NCI-H748 (cell line): ENCODE results near the gene PRDM16.

Experiments
- DNase-seq: peaks from one replicate; lab custom pipeline; 2025; ENCODE audit not compliant: unreplicated experiment; lab: John Stamatoyannopoulos, UW

PRDM16 gene

GRCh38 chr1:3032371-3033039 lies 36.5 kb upstream of the PRDM16 start:
- DNase-seq, result no peak

GRCh38 chr1:3033040-3033789 lies 35.8 kb upstream of the PRDM16 start:
- no peak for DNase-seq

- no peak for DNase-seq
Measured at GRCh38 chr1:3033790-3034090, 35.3 kb upstream of the PRDM16 start.

- no peak for DNase-seq
Measured at GRCh38 chr1:3034162-3034561, 34.8 kb upstream of the PRDM16 start.

GRCh38 chr1:3034728-3035562 lies 34.1 kb upstream of the PRDM16 start:
- DNase-seq, result no peak

GRCh38 chr1:3035563-3036446 lies 33.2 kb upstream of the PRDM16 start:
- no peak for DNase-seq

- DNase-seq, result no peak
Measured at GRCh38 chr1:3036447-3037280, 32.3 kb upstream of the PRDM16 start.

- no peak for DNase-seq
Measured at GRCh38 chr1:3037281-3038040, 31.5 kb upstream of the PRDM16 start.

GRCh38 chr1:3038113-3038551 lies 30.9 kb upstream of the PRDM16 start:
- no peak for DNase-seq

- no peak for DNase-seq
Measured at GRCh38 chr1:3038571-3039181, 30.3 kb upstream of the PRDM16 start.

- no peak for DNase-seq
Measured at GRCh38 chr1:3040004-3040403, 29.0 kb upstream of the PRDM16 start.

GRCh38 chr1:3042481-3042880 lies 26.5 kb upstream of the PRDM16 start:
- no peak for DNase-seq

GRCh38 chr1:3049164-3049563 lies 19.8 kb upstream of the PRDM16 start:
- no peak for DNase-seq

GRCh38 chr1:3049905-3050304 lies 19.1 kb upstream of the PRDM16 start:
- DNase-seq, result no peak

GRCh38 chr1:3050603-3051002 lies 18.4 kb upstream of the PRDM16 start:
- DNase-seq, result no peak

- no peak for DNase-seq
Measured at GRCh38 chr1:3051270-3052268, 17.4 kb upstream of the PRDM16 start.

GRCh38 chr1:3052501-3052900 lies 16.5 kb upstream of the PRDM16 start:
- DNase-seq, result no peak
